PFSK-1 (cell line): ENCODE results near the gene APOBR.

Experiments
- FOXP2 ChIP-seq: optimal IDR thresholded peaks from 2 replicates; pipeline ENCODE3; 2011; ENCODE audit warnings: borderline replicate concordance, control low read depth, inconsistent platforms; ENCODE audit not compliant: insufficient read depth; ENCODE audit errors: extremely low read length, extremely low read depth
- POLR2AphosphoS5 ChIP-seq: IDR thresholded peaks from 2 replicates; pipeline ENCODE4 v1.6.1; 2012; ENCODE audit warnings: low read depth, mild to moderate bottlenecking, control low read depth, low read length, moderate library complexity
- SIN3A ChIP-seq: IDR thresholded peaks from 2 replicates; pipeline ENCODE4 v1.6.1; 2012; ENCODE audit warnings: mild to moderate bottlenecking, low read length, moderate library complexity, borderline replicate concordance; ENCODE audit not compliant: insufficient read depth
- TAF1 ChIP-seq: IDR thresholded peaks from 2 replicates; pipeline ENCODE4 v1.6.1; 2012; ENCODE audit warnings: low read length, control low read depth, borderline replicate concordance; ENCODE audit not compliant: insufficient read depth
- TF ChIP-seq, protein P1 (sequence below), 2 experiments: IDR thresholded peaks; 2 replicates each; pipeline versions ENCODE4 v1.6.1 to v1.8.0; 2011 to 2012; ENCODE audit warnings: low read depth in 2 of 2, low read length in 2 of 2, control low read depth in 1 of 2, inconsistent platforms in 1 of 2, mild to moderate bottlenecking in 1 of 2, moderate library complexity in 1 of 2; ENCODE audit not compliant: insufficient read depth in 1 of 2

Gene APOBR

DNA sequence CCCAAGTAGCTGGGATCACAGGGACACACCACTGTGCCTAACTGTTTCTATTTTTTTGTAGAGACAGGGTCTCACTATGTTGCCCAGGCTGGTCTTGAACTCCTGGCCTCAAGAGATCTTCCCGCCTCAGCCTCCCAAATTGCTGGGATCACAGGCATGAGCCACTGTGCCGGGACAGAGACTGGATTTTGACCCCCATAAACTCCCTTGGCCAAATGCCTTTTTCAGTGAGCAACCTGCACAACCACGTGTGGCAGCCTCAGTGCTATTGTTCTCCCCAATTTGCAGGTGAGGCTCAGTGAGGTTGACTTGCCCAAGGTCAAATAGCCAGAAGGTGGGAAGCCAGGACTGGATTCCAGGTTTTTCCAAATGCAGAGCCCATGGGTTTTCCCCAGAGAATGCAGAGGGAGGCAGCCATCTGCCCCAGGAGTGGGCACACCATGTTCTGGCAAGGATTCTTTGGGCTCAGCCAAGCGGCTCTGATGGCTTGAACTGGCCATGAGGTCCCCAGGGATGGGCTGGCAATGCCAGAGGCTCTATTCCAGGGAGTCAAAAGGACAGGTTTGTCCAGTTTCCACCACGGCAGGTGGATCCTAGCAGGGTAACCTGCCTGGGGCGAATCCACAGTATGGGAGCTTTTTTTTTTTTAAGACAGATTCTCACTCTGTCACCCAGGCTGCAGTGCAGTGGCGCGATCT is 10.4 kb downstream of the APOBR start:
- no peak for TF ChIP-seq SIN3A
- TF ChIP-seq FOXP2: no peak
- no peak for TF ChIP-seq TAF1
- TF ChIP-seq, protein P1, sequence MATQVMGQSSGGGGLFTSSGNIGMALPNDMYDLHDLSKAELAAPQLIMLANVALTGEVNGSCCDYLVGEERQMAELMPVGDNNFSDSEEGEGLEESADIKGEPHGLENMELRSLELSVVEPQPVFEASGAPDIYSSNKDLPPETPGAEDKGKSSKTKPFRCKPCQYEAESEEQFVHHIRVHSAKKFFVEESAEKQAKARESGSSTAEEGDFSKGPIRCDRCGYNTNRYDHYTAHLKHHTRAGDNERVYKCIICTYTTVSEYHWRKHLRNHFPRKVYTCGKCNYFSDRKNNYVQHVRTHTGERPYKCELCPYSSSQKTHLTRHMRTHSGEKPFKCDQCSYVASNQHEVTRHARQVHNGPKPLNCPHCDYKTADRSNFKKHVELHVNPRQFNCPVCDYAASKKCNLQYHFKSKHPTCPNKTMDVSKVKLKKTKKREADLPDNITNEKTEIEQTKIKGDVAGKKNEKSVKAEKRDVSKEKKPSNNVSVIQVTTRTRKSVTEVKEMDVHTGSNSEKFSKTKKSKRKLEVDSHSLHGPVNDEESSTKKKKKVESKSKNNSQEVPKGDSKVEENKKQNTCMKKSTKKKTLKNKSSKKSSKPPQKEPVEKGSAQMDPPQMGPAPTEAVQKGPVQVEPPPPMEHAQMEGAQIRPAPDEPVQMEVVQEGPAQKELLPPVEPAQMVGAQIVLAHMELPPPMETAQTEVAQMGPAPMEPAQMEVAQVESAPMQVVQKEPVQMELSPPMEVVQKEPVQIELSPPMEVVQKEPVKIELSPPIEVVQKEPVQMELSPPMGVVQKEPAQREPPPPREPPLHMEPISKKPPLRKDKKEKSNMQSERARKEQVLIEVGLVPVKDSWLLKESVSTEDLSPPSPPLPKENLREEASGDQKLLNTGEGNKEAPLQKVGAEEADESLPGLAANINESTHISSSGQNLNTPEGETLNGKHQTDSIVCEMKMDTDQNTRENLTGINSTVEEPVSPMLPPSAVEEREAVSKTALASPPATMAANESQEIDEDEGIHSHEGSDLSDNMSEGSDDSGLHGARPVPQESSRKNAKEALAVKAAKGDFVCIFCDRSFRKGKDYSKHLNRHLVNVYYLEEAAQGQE (IDR thresholded peaks at IDR 0.05; ENCODE audit: insufficient read depth in 1 of 2, low read depth in 2 of 2, low read length in 2 of 2): no peak
- no peak for TF ChIP-seq POLR2AphosphoS5

DNA sequence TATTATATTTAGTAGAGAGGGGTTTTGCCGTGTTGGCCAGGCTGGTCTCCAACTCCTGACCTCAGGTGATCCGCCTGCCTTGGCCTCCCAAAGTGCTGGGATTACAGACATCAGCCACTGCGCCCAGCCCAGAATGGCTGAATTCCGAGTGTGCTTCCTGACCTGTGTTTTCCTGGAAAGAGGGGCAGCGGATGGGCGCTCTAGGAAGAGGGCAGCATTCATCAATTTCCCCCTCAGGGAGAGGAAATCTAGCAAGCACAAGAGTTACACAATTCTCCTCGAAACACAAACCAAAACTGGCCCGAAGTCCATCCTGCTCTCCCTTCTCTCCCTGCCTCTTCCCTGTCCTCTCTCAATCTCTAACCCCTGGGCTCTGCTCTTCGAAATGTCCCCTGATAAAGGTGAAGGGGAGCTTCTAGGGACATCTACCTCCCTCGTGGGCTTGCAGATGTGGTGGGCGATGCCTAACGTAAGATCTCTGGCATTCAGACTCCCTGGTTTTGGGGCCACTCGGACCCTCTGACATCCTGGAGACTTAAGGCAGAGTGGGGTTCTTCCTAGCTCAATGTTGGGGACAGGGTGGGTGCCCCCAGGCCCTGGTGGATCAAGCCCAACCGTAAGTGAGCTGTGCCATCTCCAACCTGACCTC is 11.2 kb downstream of the APOBR start:
- TF ChIP-seq SIN3A: no peak
- TF ChIP-seq, protein P1 (IDR thresholded peaks at IDR 0.05; ENCODE audit: insufficient read depth in 1 of 2, low read depth in 2 of 2, low read length in 2 of 2): no peak
- TF ChIP-seq TAF1: no peak
- TF ChIP-seq POLR2AphosphoS5: no peak
- TF ChIP-seq FOXP2: no peak

DNA sequence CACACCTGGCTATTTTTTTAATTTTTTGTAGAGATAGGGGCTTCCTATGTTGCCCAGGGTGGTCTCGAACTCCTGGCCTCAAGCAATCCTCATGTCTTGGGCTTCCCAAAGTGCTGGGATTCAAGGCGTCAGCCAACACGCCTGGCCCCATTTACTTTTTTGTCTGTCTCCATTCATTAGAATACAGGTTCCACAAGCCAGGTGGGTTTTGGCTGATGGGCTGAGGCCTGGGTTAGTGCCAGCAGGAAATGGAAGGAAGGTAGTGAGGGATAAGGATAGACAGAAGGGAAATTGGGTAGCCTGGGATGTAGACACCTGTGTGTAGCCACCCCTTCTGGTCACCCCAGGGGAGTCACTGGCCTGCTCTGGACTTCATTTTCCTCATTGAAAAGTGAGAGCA is 16.6 kb downstream of the APOBR start:
- TF ChIP-seq FOXP2 (no peak), SIN3A (no peak), TAF1 (no peak), POLR2AphosphoS5 (no peak)
- TF ChIP-seq, protein P1 (IDR thresholded peaks at IDR 0.05; ENCODE audit: insufficient read depth in 1 of 2, low read depth in 2 of 2, low read length in 2 of 2): no peak

DNA sequence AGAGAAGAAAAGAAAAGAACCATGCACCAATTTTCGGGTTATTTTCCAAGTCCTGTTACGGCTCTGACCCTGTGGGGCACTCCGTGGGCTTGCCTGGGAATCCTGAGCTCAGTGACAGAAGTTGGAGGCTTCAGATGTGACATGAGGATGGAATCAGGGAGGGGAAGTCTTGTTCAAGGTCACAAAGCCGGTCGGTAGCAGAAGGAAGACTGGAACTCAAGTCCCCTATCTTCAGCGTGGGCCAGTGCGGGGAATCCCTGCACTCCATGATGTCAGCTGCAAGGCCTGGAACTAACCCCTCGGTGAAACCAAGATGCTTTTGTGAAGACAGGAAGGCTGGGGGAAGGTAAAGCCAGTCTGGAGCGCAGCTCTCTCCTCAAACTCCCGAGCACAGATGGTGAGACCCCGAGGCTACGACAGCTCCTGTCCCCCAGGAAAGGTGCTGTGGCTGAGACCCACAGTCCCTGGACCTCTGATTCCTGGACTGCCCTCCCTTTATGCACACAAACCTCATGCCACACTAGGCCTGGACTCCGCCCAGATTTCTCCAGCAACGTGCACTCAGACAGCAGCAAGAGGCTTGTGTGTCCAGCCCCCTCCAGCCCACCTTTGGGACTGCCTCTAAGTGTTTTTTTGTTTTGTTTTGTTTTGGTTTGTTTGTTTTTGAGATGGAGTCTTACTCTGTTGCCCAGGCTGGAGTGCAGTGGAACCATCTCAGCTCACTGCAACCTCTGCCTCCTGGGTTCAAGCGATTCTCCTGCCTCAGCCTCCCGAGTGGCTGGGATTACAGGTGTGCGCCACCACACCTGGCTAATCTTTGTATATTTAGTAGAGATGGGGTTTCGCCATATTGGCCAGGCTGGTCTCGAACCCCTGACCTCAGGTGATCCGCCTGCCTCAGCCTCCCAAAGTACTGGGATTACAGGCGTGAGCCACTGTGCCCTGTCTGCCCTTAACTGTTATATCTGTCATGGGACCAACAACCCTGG is 17.7 kb downstream of the APOBR start:
- TF ChIP-seq, protein P1 (IDR thresholded peaks at IDR 0.05; ENCODE audit: insufficient read depth in 1 of 2, low read depth in 2 of 2, low read length in 2 of 2): no peak
- TF ChIP-seq FOXP2 (no peak), TAF1 (no peak), SIN3A (no peak), POLR2AphosphoS5 (no peak)
